ENCODE measurements around the gene ACSF2.
"Not testable (repeated sequence)": the region's sequence is repeated elsewhere in the genome, so short reads cannot be mapped to it uniquely, and the experiment has no call there.

The ACSF2 gene

GRCh38 chr17:50425682-50426471, at the start of gene ACSF2:
Gene ACSF2, plus strand, starts transcription at chr17:50426218. Its CDS starts 44 bp downstream, at chr17:50426262.
- DNase-seq (ENCODE audit: low spot score), result peak; percentile 30

- no peak for DNase-seq (ENCODE audit: low spot score)
Observed at GRCh38 chr17:50379351-50380132, 46.5 kb upstream of the ACSF2 start.

- no peak for DNase-seq (ENCODE audit: low spot score)
Observed at GRCh38 chr17:50380369-50381259, 45.4 kb upstream of the ACSF2 start.

GRCh38 chr17:50381260-50381815, 44.7 kb upstream of the ACSF2 start:
- DNase-seq (ENCODE audit: low spot score), result no peak

GRCh38 chr17:50381920-50382319, 44.1 kb upstream of the ACSF2 start:
- DNase-seq (ENCODE audit: low spot score), result no peak

- DNase-seq (ENCODE audit: low spot score), result no peak
Observed at GRCh38 chr17:50382931-50383330, 43.1 kb upstream of the ACSF2 start.

GRCh38 chr17:50386510-50386909, 39.5 kb upstream of the ACSF2 start:
- no peak for DNase-seq (ENCODE audit: low spot score)

GRCh38 chr17:50388728-50389127, 37.3 kb upstream of the ACSF2 start:
- no peak for DNase-seq (ENCODE audit: low spot score)

GRCh38 chr17:50389534-50389933, 36.5 kb upstream of the ACSF2 start:
- no peak for DNase-seq (ENCODE audit: low spot score)

- DNase-seq (ENCODE audit: low spot score), result no peak
Observed at GRCh38 chr17:50392621-50393020, 33.4 kb upstream of the ACSF2 start.

GRCh38 chr17:50393700-50394099, 32.3 kb upstream of the ACSF2 start:
- DNase-seq (ENCODE audit: low spot score), result no peak

- no peak for DNase-seq (ENCODE audit: low spot score)
Observed at GRCh38 chr17:50394711-50395110, 31.3 kb upstream of the ACSF2 start.

- no peak for DNase-seq (ENCODE audit: low spot score)
Observed at GRCh38 chr17:50396261-50397110, 29.5 kb upstream of the ACSF2 start.

GRCh38 chr17:50397111-50397918, 28.7 kb upstream of the ACSF2 start, which contains the start of gene LRRC59:
Gene LRRC59, minus strand, starts transcription at chr17:50397523. Its CDS starts 206 bp downstream, at chr17:50397317.
- DNase-seq (ENCODE audit: low spot score), result peak; percentile 89

GRCh38 chr17:50397919-50398285, 28.1 kb upstream of the ACSF2 start:
- no peak for DNase-seq (ENCODE audit: low spot score)

GRCh38 chr17:50398672-50399071, 27.3 kb upstream of the ACSF2 start:
- not testable (repeated sequence) for DNase-seq (ENCODE audit: low spot score)

- DNase-seq (ENCODE audit: low spot score), result not testable (repeated sequence)
Observed at GRCh38 chr17:50399591-50399990, 26.4 kb upstream of the ACSF2 start.

GRCh38 chr17:50405351-50405750, 20.7 kb upstream of the ACSF2 start:
- not testable (repeated sequence) for DNase-seq (ENCODE audit: low spot score)

- no peak for DNase-seq (ENCODE audit: low spot score)
Observed at GRCh38 chr17:50406578-50406977, 19.4 kb upstream of the ACSF2 start.

- no peak for DNase-seq (ENCODE audit: low spot score)
Observed at GRCh38 chr17:50407921-50408320, 18.1 kb upstream of the ACSF2 start.

Data from Ammon's horn (tissue), 1 donor.